Fibroblast of lung (primary cell): Measurements from ENCODE around the gene PPIP5K1.

Source experiments
- CTCF ChIP-seq, 2 donors: IDR thresholded peaks in 1 of 2; conservative IDR thresholded peaks in 1 of 2; 1 replicate in 1 of 2; 2 replicates in 1 of 2; pipeline ENCODE4 v1.5.1; 2011 to 2012; ENCODE audit warnings: low read length in 2 of 2, control low read depth in 1 of 2, inconsistent platforms in 1 of 2, low read depth in 1 of 2, mild to moderate bottlenecking in 1 of 2
- EZH2 ChIP-seq: IDR thresholded peaks from 2 replicates; pipeline ENCODE4 v1.5.1; 2012; ENCODE audit warnings: low read length, control low read depth, mild to moderate bottlenecking; ENCODE audit errors: missing control alignments

GRCh38 chr15:43519196-43519595 lies 70.8 kb downstream of the PPIP5K1 start:
- TF ChIP-seq CTCF (conservative IDR thresholded peaks at IDR 0.05 in 1 of 2, IDR thresholded peaks at IDR 0.05 in 1 of 2; ENCODE audit: low read depth in 1 of 2, low read length in 2 of 2) (no peak), EZH2 (no peak)
